HG03575 (cell line): Measurements from ENCODE around the gene GSK3A.

ENCODE experiments used
- ATAC-seq: cut with Tn5 transposase; IDR thresholded peaks from one replicate; pipeline ENCODE4 v1.9.1; 2021; ENCODE audit not compliant: unreplicated experiment, insufficient number of reproducible peaks, low FRiP score; ENCODE audit errors: extremely low read depth

The GSK3A gene

GRCh38 chr19:42191330-42191729 lies 51.1 kb downstream of the GSK3A start:
- ATAC-seq: no peak

GRCh38 chr19:42189133-42189532 lies 53.3 kb downstream of the GSK3A start:
- ATAC-seq: no peak

GRCh38 chr19:42188665-42189064 lies 53.7 kb downstream of the GSK3A start:
- no peak for ATAC-seq

- no peak for ATAC-seq
Measured at GRCh38 chr19:42185277-42185676, 57.1 kb downstream of the GSK3A start.

- no peak for ATAC-seq
Measured at GRCh38 chr19:42184401-42184861, 58.0 kb downstream of the GSK3A start.
